GM10847 (cell line): ENCODE measurements around the gene AGAP1.

Source experiments
- POLR2A ChIP-seq: IDR thresholded peaks from 2 replicates; pipeline ENCODE4 v1.6.1; 2011; ENCODE audit not compliant: insufficient read length; ENCODE audit errors: extremely low read depth

Gene AGAP1

DNA sequence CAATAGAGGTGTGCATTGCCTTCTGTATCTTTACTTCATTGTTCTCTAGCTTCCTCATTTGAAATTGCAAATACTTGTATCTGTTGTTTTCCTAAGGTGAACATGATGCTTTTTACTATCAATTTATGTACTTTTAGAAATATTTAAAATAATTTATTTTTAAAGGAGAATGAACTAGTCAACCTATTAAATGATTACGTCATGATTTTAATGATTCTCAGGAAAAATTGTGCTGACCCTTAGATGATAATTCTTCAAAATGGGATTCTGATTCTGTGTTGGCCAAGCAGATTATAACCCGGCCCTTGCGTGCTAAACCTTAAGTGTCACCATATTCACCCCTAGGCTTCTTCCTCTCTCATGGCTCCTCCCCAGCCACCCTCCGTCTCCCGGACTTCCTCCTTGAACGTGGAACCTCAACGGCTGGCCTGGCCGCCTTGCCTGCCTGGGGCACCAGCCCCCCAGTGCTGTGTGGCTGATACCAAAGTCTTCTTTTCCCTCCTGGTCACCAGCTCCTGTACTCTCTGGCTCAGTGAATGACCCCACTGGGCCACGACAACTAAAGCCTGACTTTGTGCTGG lies 382.3 kb downstream of the AGAP1 start:
- TF ChIP-seq POLR2A, result no peak

- TF ChIP-seq POLR2A, result no peak
These were observed 383.5 kb downstream of the AGAP1 start for GRCh38 chr2:235877275-235877802.

- TF ChIP-seq POLR2A, result no peak
These were observed 385.3 kb downstream of the AGAP1 start for GRCh38 chr2:235879116-235879515.

DNA sequence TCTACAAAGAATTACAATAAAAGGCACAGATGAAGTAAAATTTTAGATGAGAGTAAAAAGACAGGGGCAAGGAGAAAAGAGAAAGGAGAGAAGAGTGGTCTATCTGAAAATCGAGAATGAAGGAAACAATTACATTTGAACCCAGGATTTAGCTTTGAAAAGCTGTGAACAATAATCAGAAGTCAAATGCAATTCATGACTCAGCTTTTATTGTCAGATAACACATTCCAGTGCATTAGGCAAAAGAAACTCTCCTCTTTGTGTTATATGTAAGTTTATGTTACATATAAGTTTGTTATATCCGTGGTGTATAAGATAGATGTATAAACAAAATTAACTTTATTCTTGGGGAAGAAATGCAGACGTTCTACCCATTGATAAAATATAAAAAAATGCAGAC lies 389.8 kb downstream of the AGAP1 start:
- no peak for TF ChIP-seq POLR2A

GRCh38 chr2:235889302-235889630 lies 395.4 kb downstream of the AGAP1 start:
- no peak for TF ChIP-seq POLR2A

GRCh38 chr2:235893129-235893698 lies 399.4 kb downstream of the AGAP1 start:
- no peak for TF ChIP-seq POLR2A

DNA sequence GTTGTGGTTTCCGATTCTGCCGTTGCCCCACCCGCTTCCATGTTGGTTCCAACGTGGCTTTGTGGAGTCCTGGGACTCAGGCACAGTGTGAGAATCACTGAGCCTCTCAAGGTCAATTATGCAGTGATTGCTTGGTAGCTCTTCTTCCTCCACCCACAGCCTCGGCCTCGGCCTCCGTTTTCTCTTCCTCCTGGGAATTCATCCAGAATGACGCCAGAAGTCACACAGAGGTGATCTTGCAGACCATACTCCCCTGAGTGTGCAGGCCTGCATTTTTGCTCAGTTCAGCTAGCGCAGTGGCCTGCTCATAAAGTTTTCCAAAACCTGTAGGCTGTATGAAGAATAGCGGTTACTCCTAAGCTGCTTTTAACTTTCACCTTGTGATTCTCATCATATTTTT lies 401.0 kb downstream of the AGAP1 start:
- TF ChIP-seq POLR2A, result no peak

DNA sequence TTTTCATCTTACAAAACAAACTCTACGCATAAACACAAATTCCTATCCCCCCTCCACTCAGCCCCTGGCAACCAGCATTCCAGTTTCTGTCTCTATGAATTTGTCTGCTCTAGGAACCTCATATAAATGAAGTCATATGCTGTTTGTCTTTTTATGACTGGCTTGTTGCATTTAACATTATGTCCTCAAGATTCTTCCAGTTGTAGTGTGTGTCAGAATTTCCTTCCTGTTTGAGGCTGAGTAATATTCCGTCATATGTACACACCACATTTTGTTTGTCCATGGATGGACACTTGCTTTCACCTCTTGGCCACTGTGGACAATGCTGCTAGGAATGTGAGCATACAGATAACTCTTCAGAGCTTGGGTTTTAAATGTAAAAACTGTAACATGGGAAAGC lies 402.2 kb downstream of the AGAP1 start:
- TF ChIP-seq POLR2A, result no peak

DNA sequence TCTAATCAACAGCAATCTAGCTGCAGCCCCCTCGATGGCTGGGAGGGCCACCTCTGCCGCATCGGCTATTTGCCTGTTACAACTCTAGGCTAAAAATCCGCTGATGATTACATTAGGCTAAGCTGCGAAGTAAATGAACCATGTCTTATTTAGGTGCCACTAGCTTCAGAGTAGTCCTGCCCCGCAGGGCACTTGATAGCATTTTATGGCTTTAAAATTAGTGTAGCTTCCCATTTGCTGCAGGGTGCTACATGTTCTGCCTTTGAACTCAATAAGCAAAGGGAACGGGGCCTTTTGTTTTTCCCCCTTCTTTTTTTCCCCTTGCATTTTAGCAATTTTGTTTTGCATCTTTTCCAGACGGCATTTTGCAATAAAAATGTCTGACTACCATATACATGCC lies 404.1 kb downstream of the AGAP1 start:
- no peak for TF ChIP-seq POLR2A

GRCh38 chr2:235898766-235899165 lies 404.9 kb downstream of the AGAP1 start:
- TF ChIP-seq POLR2A, result no peak

DNA sequence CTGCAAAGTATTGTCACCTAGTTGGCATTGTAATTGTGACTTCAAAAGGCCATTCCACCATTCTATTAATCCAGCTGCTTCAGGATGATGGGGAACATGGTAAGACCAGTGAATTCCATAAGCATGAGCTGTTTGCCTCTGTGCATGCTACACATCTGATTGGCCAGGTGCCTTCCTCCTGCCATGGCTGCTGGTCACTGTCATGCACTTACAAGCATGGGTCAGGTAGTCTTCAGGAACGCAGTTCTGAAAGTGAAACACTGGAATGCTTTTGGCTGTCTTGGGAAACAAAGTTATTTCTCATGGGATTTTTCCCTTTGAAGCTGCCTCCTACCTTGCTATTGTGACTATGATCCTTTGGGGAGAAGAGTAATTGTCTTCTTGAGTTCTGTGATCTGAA lies 406.8 kb downstream of the AGAP1 start:
- TF ChIP-seq POLR2A, result no peak

GRCh38 chr2:235901243-235901642 lies 407.4 kb downstream of the AGAP1 start:
- TF ChIP-seq POLR2A, result no peak

GRCh38 chr2:235903782-235904584 lies 410.1 kb downstream of the AGAP1 start:
- no peak for TF ChIP-seq POLR2A

- no peak for TF ChIP-seq POLR2A
These were observed 410.7 kb downstream of the AGAP1 start for GRCh38 chr2:235904585-235904931.

DNA sequence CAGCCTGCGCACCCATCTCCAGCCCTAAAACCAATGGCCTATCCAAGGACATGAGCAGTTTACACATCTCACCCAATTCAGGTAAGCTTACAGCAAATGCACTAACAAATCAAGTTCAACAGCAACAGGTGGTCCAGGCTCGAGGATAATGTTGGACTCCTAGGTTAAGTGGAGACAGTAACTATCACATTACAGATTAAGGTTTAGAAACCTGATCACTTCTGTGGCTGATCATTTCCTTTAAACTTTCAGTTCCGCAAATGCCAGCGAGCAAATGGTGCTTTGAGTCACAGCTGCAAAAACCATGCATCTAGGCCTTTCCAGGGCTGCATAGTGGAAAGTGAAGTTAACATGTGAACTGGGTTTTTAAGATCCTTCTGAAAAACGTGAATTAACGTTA lies 415.0 kb downstream of the AGAP1 start:
- no peak for TF ChIP-seq POLR2A

DNA sequence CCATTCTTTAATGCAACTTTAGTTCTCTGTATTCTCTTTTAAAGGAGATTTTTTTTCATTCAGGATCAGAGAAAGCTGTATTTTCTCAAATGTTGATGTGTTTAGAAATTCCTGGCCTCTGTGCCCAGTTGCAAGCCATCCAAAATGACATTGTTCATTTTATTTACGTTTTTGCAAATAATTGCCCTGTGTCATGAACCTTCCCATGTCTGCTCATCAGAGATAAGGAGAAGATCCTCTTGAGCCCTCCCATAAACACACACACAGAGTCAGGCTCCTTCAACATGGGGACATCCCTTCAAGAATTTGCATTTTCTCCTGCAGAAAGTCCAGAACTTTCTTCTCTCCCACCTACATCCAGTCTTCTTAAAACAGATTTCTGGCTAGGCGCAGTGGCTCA lies 415.5 kb downstream of the AGAP1 start:
- no peak for TF ChIP-seq POLR2A
